Non-pigmented ciliary epithelial cell (primary cell): ENCODE results near the gene COL1A2.
A peak's percentile ranks its signal among the peaks of the same experiment; 100 is the strongest.

Experiments
- DNase-seq: peaks from one replicate; pipeline ENCODE4 v3.0.0-alpha.2; 2010; ENCODE audit warnings: low read depth

COL1A2 gene

GRCh38 chr7:94384315-94384714 lies 10.4 kb upstream of the COL1A2 start:
- DNase-seq: no peak

GRCh38 chr7:94386416-94386815 lies 8.3 kb upstream of the COL1A2 start:
- no peak for DNase-seq

DNA sequence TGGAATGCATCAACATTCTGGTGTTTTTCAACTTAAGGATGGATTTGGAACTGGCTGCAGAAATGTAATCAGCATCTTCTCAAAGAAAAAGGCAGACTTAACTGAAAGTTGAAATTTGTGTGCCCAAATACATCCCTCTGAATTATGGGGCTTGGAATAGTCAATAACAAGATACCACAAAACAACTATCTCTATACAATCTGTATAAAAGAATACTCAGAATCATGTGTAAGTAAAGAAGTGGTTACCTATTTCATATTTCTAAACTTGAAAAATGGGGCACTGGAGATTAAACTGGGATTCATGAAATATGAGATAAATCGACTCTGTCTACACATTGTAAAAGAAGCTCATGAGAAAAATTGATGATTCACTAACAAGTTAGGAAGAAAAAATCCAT lies 6.2 kb upstream of the COL1A2 start:
- no peak for DNase-seq

GRCh38 chr7:94389381-94389780 lies 5.3 kb upstream of the COL1A2 start:
- DNase-seq: no peak

- peak; percentile 76 for DNase-seq
Observed at GRCh38 chr7:94391726-94392392, 2.8 kb upstream of the COL1A2 start.

- no peak for DNase-seq
Observed at GRCh38 chr7:94392393-94392786, 2.3 kb upstream of the COL1A2 start.

DNA sequence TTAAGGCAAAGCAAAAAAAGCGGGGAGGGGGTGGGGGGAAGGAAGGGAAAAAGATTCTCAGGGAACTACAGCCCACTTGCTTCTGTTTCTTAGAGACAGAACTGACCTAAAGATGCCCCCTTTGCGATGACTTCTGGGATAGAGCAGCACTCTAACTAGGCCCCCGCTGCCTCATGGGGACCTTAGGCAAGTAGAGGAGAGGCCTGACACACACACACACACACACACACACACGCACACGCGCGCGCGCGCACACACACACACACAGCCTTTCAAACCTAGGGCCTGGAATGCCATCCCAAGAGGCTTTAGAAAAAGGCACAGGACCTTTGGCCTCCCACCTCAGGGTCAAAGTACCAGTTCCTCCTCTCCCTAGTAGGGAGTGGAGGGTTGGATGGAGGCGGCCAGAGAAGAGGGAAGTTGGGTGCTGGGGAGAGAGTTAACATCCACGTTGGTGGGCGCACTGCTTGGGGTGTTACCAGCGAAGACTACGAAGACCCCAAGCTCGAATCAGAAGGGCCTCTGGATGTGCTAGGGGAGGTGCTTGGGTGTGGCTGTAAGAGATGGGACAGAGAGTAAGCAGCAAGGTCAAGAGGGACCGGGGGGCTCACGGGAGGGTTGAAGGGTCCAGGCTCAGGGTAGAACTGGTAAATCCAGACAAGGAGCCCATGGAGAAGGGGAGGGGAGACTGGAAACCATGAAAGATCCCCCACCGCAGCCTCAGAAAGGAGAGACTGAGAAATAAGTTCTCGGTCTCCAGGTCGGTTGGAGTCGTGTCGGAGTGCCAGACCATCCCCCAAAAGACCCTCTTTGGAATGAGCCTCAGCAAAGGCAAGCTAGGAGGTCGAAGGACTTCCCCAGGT lies 1.2 kb upstream of the COL1A2 start:
- no peak for DNase-seq

GRCh38 chr7:94394109-94394436 lies 622 bp upstream of the COL1A2 start:
- DNase-seq: no peak

- DNase-seq: no peak
Observed at GRCh38 chr7:94395141-94396036, 694 bp downstream of the COL1A2 start.

- no peak for DNase-seq
Observed at GRCh38 chr7:94396037-94396431, 1.3 kb downstream of the COL1A2 start.

- DNase-seq: no peak
Observed at GRCh38 chr7:94396596-94396995, 1.9 kb downstream of the COL1A2 start.

DNA sequence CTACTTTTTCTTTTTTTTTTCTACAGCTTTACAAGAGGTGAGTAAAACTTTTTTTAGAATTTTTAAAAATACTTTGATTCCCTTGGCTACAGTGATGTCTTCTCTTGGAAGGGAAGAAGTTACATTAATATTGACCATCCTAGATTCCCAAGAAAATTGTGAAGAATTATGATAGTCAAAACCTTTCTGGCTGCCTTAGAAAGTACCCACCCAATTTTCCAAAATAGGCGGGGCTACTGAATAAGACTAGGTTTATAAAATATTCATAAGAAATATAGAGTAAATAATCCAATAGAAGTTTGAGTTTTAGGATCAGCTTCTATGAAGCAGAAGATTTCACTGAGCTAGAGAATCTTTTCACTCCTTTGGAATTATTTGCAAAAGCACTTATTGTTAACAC lies 3.0 kb downstream of the COL1A2 start:
- DNase-seq: no peak

DNA sequence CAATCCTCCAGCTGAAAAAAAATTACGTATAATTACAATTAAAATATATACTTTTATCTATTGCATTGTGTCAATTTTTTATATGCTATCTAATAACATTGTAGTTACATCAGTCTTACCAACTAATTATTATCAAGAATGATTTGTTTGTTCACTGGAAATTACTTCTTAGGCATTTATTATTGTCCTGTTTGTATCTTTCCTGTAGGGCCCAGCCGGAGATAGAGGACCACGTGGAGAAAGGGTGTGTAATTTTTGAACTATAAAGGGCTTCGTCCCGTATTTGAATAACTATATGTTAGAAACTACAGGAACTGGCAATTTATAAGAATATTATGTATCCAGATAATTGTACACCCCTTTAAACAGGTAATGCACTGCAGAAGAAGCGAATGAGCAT lies 4.1 kb downstream of the COL1A2 start:
- no peak for DNase-seq

GRCh38 chr7:94400022-94400421 lies 5.3 kb downstream of the COL1A2 start:
- DNase-seq: no peak

- DNase-seq: no peak
Observed at GRCh38 chr7:94400643-94401427, 6.1 kb downstream of the COL1A2 start.

- DNase-seq: no peak
Observed at GRCh38 chr7:94401428-94401814, 6.7 kb downstream of the COL1A2 start.

DNA sequence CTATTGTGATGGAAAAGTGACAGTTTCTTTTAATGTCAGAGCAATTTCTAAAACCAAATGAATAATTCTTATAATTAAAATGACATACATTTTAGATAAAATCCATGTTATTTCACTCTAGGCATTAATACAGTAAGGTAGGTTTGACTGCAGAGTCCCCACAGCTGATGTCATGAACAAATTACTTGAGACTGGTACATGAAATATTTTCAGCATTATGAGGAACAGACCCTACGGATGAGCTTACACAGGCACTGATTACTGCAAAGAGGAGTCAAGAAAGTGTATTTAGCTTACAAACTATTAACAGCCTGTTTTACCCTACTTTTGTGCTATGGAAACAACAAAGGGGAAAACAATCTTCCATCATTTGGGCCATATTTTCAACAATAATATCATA lies 8.9 kb downstream of the COL1A2 start:
- DNase-seq: no peak

- no peak for DNase-seq
Observed at GRCh38 chr7:94405506-94405905, 10.8 kb downstream of the COL1A2 start.

- DNase-seq: no peak
Observed at GRCh38 chr7:94406696-94407095, 12.0 kb downstream of the COL1A2 start.

DNA sequence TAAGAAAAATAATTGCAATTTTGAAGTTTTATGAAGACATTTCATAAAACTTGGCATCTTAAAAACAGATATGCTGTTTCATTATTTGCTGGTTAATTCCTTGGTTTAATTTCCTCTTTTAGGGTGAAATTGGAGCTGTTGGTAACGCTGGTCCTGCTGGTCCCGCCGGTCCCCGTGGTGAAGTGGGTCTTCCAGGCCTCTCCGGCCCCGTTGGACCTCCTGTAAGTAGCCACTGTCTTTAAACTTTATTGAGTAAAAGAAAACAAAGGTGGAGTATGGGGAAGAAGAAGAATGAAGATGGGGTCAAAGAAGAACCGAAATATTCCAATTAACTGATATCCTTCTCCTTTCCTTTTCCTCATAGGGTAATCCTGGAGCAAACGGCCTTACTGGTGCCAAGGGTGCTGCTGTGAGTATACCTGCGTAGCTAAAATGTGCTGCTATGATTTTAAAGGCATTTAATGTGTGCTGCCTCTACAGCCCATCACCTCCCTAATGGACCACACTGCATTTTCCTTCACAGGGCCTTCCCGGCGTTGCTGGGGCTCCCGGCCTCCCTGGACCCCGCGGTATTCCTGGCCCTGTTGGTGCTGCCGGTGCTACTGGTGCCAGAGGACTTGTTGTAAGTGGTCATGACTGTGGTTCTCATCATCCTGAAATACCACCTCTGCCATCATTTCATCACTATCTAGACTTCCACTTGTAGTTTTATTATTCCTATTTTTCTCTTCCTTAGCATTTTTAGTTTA lies 14.7 kb downstream of the COL1A2 start:
- no peak for DNase-seq
